ENCODE data around the gene ZMAT5.

ZMAT5 gene

DNA sequence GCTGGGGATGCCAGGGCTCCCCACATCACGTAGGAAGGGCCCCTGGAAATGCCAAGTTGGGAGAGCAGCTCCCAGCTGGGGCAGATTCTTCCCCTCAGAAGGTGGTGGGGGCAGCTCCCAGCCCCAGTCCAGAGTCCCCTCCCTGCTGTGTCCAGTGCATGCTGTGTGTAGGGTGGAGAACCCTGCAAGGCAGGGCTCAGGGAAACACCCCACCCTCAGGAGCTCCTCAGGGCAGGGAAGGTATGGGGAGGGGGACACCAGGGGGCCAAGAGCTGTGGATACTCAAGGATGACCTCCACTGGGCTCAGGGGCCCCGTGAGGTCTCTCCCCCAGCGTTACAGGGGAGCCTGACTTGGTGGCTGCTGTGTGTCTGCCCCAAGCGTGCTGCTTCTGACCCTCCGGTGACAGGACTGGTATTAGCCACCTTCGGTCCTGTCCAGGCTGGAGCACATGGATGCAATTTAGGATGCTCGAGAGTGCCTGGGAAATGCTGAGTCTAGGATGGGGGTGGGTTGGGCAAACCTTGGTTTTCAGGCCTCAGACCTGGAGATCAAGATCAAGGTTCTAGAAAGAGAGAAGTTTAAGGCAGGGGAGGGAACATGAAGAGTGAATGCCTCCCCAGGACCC, 63.1 kb downstream of the ZMAT5 start:
- no peak for TF ChIP-seq EZH2 (IDR thresholded peaks at IDR 0.05; ENCODE audit: borderline replicate concordance, low read length)
- TF ChIP-seq, protein P1, sequence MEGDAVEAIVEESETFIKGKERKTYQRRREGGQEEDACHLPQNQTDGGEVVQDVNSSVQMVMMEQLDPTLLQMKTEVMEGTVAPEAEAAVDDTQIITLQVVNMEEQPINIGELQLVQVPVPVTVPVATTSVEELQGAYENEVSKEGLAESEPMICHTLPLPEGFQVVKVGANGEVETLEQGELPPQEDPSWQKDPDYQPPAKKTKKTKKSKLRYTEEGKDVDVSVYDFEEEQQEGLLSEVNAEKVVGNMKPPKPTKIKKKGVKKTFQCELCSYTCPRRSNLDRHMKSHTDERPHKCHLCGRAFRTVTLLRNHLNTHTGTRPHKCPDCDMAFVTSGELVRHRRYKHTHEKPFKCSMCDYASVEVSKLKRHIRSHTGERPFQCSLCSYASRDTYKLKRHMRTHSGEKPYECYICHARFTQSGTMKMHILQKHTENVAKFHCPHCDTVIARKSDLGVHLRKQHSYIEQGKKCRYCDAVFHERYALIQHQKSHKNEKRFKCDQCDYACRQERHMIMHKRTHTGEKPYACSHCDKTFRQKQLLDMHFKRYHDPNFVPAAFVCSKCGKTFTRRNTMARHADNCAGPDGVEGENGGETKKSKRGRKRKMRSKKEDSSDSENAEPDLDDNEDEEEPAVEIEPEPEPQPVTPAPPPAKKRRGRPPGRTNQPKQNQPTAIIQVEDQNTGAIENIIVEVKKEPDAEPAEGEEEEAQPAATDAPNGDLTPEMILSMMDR (IDR thresholded peaks at IDR 0.05; ENCODE audit: low read length) = no peak
- Histone ChIP-seq H3K9me2 (ENCODE audit: low read depth, low read length) (no peaks in the 10 kb centered on the region), H3F3A (ENCODE audit: insufficient read depth, low read length) (no peaks in the 10 kb centered on the region), H3K4me3 (ENCODE audit: low read depth, low read length, poor library complexity, severe bottlenecking) (no peak overlapping the region), H3K9me3 (ENCODE audit: low read length) (no peaks in the 10 kb centered on the region), H3K4me1 (ENCODE audit: insufficient read depth, low read length, severe bottlenecking) (peaks cover 22% of the 10 kb centered on the region), H3K36me3 (ENCODE audit: insufficient read depth, low read length) (no peaks in the 10 kb centered on the region), H4K20me1 (ENCODE audit: insufficient read depth, low read length) (no peaks in the 10 kb centered on the region), H3K9ac (ENCODE audit: low read length) (no peak overlapping the region), H3K79me2 (ENCODE audit: insufficient read depth, low read length) (no peaks in the 10 kb centered on the region), H3K27ac (ENCODE audit: low read depth, low read length, poor library complexity, severe bottlenecking) (no peak overlapping the region), H3K27me3 (ENCODE audit: insufficient read depth, low read length) (no peaks in the 10 kb centered on the region; the same call in 1 of the 2 replicates), H3K4me2 (ENCODE audit: low read length) (peak overlapping the region; percentile 30; the same call in 1 of the 2 replicates), H2AFZ (ENCODE audit: low read length) (no peak overlapping the region)

DNA sequence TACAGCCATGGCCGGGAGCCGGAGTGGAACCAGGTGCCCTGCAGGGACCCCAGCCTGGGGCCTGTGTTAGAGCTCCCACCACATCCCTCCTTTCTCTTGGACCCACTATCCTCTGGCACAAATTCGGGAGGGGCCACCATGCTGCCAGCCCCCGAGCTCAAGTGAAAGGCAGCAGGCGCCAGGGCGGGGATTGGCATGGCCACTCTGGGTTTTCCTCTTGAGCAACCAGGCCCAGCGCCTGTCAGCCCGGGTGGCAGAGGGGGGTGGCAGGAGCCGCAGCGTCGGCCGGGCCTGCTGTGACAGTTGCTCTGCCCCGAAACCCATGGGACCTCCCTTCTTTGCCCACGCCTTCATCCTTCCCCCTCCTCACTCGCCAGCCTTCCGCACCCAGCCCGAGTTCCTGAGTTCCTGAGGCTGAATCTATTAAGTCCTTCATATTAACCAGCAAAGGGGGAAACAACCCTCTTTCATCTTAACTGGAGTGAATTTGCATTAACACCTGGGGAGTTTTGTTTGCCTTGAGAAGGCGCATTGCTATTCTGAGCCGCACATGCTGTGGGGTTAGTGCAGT, 63.8 kb downstream of the ZMAT5 start:
- Histone ChIP-seq H3K27me3 (ENCODE audit: insufficient read depth, low read length) (no peaks in the 10 kb centered on the region; the same call in 1 of the 2 replicates), H3K9me3 (ENCODE audit: low read length) (no peaks in the 10 kb centered on the region), H3K36me3 (ENCODE audit: insufficient read depth, low read length) (no peaks in the 10 kb centered on the region), H3K9me2 (ENCODE audit: low read depth, low read length) (no peaks in the 10 kb centered on the region), H3K9ac (ENCODE audit: low read length) (no peak overlapping the region), H3K27ac (ENCODE audit: low read depth, low read length, poor library complexity, severe bottlenecking) (no peak overlapping the region), H3K4me1 (ENCODE audit: insufficient read depth, low read length, severe bottlenecking) (peaks cover 22% of the 10 kb centered on the region), H3K4me3 (ENCODE audit: low read depth, low read length, poor library complexity, severe bottlenecking) (no peak overlapping the region), H2AFZ (ENCODE audit: low read length) (no peak overlapping the region), H3K79me2 (ENCODE audit: insufficient read depth, low read length) (no peaks in the 10 kb centered on the region), H3F3A (ENCODE audit: insufficient read depth, low read length) (no peaks in the 10 kb centered on the region), H3K4me2 (ENCODE audit: low read length) (peak overlapping the region; percentile 30; the same call in 1 of the 2 replicates), H4K20me1 (ENCODE audit: insufficient read depth, low read length) (no peaks in the 10 kb centered on the region)
- TF ChIP-seq EZH2 (IDR thresholded peaks at IDR 0.05; ENCODE audit: borderline replicate concordance, low read length) = no peak
- TF ChIP-seq, protein P1 (IDR thresholded peaks at IDR 0.05; ENCODE audit: low read length) = no peak

DNA sequence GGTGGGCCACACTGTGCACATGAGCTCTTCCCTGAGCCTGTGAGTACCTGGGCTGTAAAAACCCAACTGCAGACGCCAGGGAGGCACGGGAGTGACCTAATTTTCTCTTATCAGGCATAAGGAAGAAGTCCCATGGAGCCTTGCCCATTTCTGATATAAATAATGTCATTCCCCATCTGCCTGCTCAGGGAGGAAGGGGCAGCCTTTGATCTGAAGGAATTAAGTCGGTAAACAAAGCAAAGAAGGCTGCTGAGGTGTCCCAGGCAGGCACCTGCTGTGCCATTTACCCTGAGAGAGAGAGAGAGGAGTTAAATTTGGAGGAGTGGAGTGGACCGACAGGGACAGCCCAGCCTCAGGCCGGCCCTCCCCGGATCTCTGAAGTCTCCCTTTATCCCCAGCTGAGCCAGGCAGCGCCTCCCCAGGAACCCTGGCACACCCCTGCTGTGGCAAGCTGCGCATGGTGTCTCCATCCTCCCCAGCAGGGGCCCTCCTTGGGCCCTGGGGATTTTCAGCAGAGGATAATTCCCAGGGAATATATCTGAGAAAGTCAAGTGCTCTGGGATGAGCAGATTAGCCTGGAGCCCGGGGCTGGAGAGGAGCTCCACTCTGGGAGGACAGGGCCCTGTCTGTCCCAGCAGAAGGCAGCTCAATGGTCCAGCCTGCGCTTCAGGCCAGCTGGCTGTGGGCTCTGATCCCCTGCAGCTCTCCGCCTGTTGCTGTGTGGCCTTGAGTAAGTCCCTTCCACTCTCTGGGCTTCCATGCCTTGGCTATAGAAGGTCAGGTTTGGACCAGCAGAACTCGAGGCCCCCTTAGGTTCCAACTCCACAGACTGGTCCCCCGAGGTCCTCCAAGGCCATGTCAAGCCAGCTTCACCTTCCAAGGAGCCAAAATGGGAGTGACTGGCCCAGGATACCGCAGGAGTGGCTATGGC, 64.5 kb downstream of the ZMAT5 start:
- H4K20me1 ChIP-seq (ENCODE audit: insufficient read depth, low read length) = no peaks in the 10 kb centered on the region
- H3K9ac ChIP-seq (ENCODE audit: low read length) = no peak overlapping the region
- H3K9me2 ChIP-seq (ENCODE audit: low read depth, low read length) = no peaks in the 10 kb centered on the region
- H3K4me1 ChIP-seq (ENCODE audit: insufficient read depth, low read length, severe bottlenecking) = peaks cover 22% of the 10 kb centered on the region
- TF ChIP-seq, protein P1 (IDR thresholded peaks at IDR 0.05; ENCODE audit: low read length) = no peak
- TF ChIP-seq EZH2 (IDR thresholded peaks at IDR 0.05; ENCODE audit: borderline replicate concordance, low read length) = no peak
- H3K27ac ChIP-seq (ENCODE audit: low read depth, low read length, poor library complexity, severe bottlenecking) = no peak overlapping the region
- H3K9me3 ChIP-seq (ENCODE audit: low read length) = no peaks in the 10 kb centered on the region
- H3K79me2 ChIP-seq (ENCODE audit: insufficient read depth, low read length) = no peaks in the 10 kb centered on the region
- no peak overlapping the region for H3K4me3 ChIP-seq (ENCODE audit: low read depth, low read length, poor library complexity, severe bottlenecking)
- H3K4me2 ChIP-seq (ENCODE audit: low read length) = peak overlapping the region; percentile 20; the same call in 1 of the 2 replicates
- no peak overlapping the region for H2AFZ ChIP-seq (ENCODE audit: low read length)
- no peaks in the 10 kb centered on the region; the same call in 1 of the 2 replicates for H3K27me3 ChIP-seq (ENCODE audit: insufficient read depth, low read length)
- no peaks in the 10 kb centered on the region for H3F3A ChIP-seq (ENCODE audit: insufficient read depth, low read length)
- H3K36me3 ChIP-seq (ENCODE audit: insufficient read depth, low read length) = no peaks in the 10 kb centered on the region

Data from OCI-LY1 (cell line).